K562 (cell line): ENCODE data around the gene CSTPP1. TPM values are rescaled to one million over a fixed set of nuclear protein-coding genes. Genes with fewer than 3 reads are reported as not detected.
A peak's percentile ranks its signal among the peaks of the same experiment; 100 is the strongest.
"Not testable (repeated sequence)": the region's sequence is repeated elsewhere in the genome, so short reads cannot be mapped to it uniquely, and the experiment has no call there.

Experiments used
- ATAC-seq: fragments of 200-7000 bp; cut with Tn5 transposase; 3 replicates; pipeline ENCODE4 v1.9.1; 2020; ENCODE audit warnings: moderate library complexity
- BruUV-seq: library from RNA; stranded (reverse); fragments of 400-500 nt; replicated peaks from 2 replicates; lab custom pipeline; 2021; lab: Mats Ljungman, UMichigan
- CTCF ChIA-PET: fragments of 300-600 bp; formaldehyde crosslinking; extraction: SDS; loops from one replicate; lab custom pipeline; 2021; ENCODE audit warnings: low intra/inter-chr PET ratio; lab: Yijun Ruan, JAX
- POLR2A ChIA-PET: fragments of 300-600, 350-650 bp; sonication (Branson Sonifier 250); formaldehyde crosslinking; extraction: SDS; loops from one replicate; lab custom pipeline; 2021; ENCODE audit warnings: antibody characterized with exemption, inconsistent platforms; lab: Yijun Ruan, JAX
- DNase-seq, 4 experiments: peaks; one replicate each; pipeline versions ENCODE4 v3.0.0 to v3.0.0-alpha.2; 2011 to 2018; ENCODE audit warnings: low spot score in 3 of 4, mixed read lengths in 3 of 4; ENCODE audit errors: extremely low read depth in 1 of 4
- FAIRE-seq: peaks from 2 replicates; lab custom pipeline; 2011; peaks lifted over from hg19 to GRCh38; lab: Jason Lieb, UNC
- H2AFZ ChIP-seq: 2 replicates; pipeline ENCODE4 v1.6.0; 2011; ENCODE audit warnings: low read depth, low read length, control low read depth, inconsistent platforms
- H3K27ac ChIP-seq: fragments of 200-600 bp; 3 replicates; pipeline ENCODE4 v1.8.0; 2011; ENCODE audit warnings: low read depth, mild to moderate bottlenecking, control low read depth, inconsistent platforms, low read length, moderate library complexity, mixed read lengths; ENCODE audit errors: extremely low read depth
- H3K27me3 ChIP-seq, 2 experiments: fragments of 300-600 bp in 1 of 2; 2 replicates in 1 of 2; 3 replicates in 1 of 2; pipeline versions ENCODE4 v1.6.0 to v1.8.0; 2011; ENCODE audit warnings: inconsistent platforms in 2 of 2, low read length in 2 of 2, mild to moderate bottlenecking in 1 of 2, mixed read lengths in 1 of 2, moderate library complexity in 1 of 2; ENCODE audit not compliant: control insufficient read depth in 2 of 2, insufficient read depth in 2 of 2
- H3K36me3 ChIP-seq: fragments of 300-600 bp; 3 replicates; pipeline ENCODE4 v1.8.0; 2011; ENCODE audit warnings: mild to moderate bottlenecking, low read length, inconsistent platforms; ENCODE audit not compliant: control insufficient read depth, insufficient read depth
- H3K4me1 ChIP-seq, 2 experiments: fragments of 200-600 bp in 1 of 2; replicated peaks in 1 of 2; 2 replicates in 1 of 2; 3 replicates in 1 of 2; pipeline versions ENCODE4 v1.5.1 to v1.8.0; 2011; ENCODE audit warnings: inconsistent platforms in 2 of 2, low read length in 2 of 2, mild to moderate bottlenecking in 1 of 2, mixed read lengths in 1 of 2, moderate library complexity in 1 of 2; ENCODE audit not compliant: control insufficient read depth in 2 of 2, insufficient read depth in 2 of 2
- H3K4me2 ChIP-seq: 2 replicates; pipeline ENCODE4 v1.6.1; 2011; ENCODE audit warnings: low read length, control low read depth, inconsistent platforms, mixed read lengths; ENCODE audit not compliant: insufficient read depth
- H3K4me3 ChIP-seq: fragments of 200-600 bp; sonication (generic), shearing (Covaris generic); 2 replicates; pipeline ENCODE4 v1.5.1; 2016; ENCODE audit warnings: control low read depth, inconsistent platforms
- H3K79me2 ChIP-seq: fragments of 200-600 bp; 3 replicates; pipeline ENCODE4 v1.8.0; 2011; ENCODE audit warnings: low read length, inconsistent platforms; ENCODE audit not compliant: control insufficient read depth, insufficient read depth
- H3K9ac ChIP-seq, 2 experiments: 2 replicates each; pipeline versions ENCODE4 v1.6.0 to v1.6.1; 2011; ENCODE audit warnings: low read depth in 2 of 2, low read length in 2 of 2, control low read depth in 1 of 2, inconsistent platforms in 1 of 2, mild to moderate bottlenecking in 1 of 2, mixed read lengths in 1 of 2; ENCODE audit not compliant: insufficient read depth in 1 of 2
- H3K9me1 ChIP-seq: one replicate; pipeline ENCODE4 v1.6.0; 2011; ENCODE audit warnings: inconsistent platforms, mild to moderate bottlenecking, low read length, moderate library complexity; ENCODE audit not compliant: control insufficient read depth, insufficient read depth
- H3K9me3 ChIP-seq: replicated peaks from 2 replicates; pipeline ENCODE4 v1.5.1; 2011; ENCODE audit warnings: low read depth, low read length, inconsistent platforms; ENCODE audit not compliant: control insufficient read depth, insufficient read depth
- H4K20me1 ChIP-seq: replicated peaks from 2 replicates; pipeline ENCODE4 v1.6.1; 2011; ENCODE audit warnings: low read length, inconsistent platforms, mixed read lengths; ENCODE audit not compliant: control insufficient read depth, insufficient read depth
- ATF3 ChIP-seq, 2 experiments: fragments of 450-650 bp in 1 of 2; sonication (generic) in 1 of 2; formaldehyde crosslinking in 1 of 2; IDR thresholded peaks in 1 of 2; conservative IDR thresholded peaks in 1 of 2; 2 replicates each; pipeline versions ENCODE4 v1.6.1 to v1.8.1; 2016 to 2023; ENCODE audit warnings: mild to moderate bottlenecking in 2 of 2, moderate library complexity in 2 of 2, inconsistent platforms in 1 of 2, missing genetic modification reagents in 1 of 2
- CBFA2T2 ChIP-seq: fragments of 450-650 bp; conservative IDR thresholded peaks from 2 replicates; pipeline ENCODE4 v1.6.1; 2017; ENCODE audit warnings: mild to moderate bottlenecking
- ETV6 ChIP-seq, 3 experiments: fragments of 150-350 bp in 1 of 3; sonication (generic) in 1 of 3; formaldehyde crosslinking in 1 of 3; IDR thresholded peaks; 2 replicates each; pipeline versions ENCODE4 v1.6.1 to v1.8.0; 2014 to 2022; ENCODE audit warnings: borderline replicate concordance in 2 of 3, low read depth in 2 of 3, antibody characterized with exemption in 1 of 3, low read length in 1 of 3, mild to moderate bottlenecking in 1 of 3, missing genetic modification reagents in 1 of 3
- EZH2 ChIP-seq: IDR thresholded peaks from 2 replicates; pipeline ENCODE4 v1.6.1; 2012; ENCODE audit warnings: low read depth, mild to moderate bottlenecking, inconsistent platforms, low read length, borderline replicate concordance
- RBM25 ChIP-seq: fragments of 200-400 bp; formaldehyde crosslinking; IDR thresholded peaks from 2 replicates; pipeline ENCODE4 v1.6.1; 2018; ENCODE audit warnings: low read length, low read depth, moderate library complexity; ENCODE audit not compliant: severe bottlenecking
- SNRNP70 ChIP-seq: fragments of 200-400 bp; formaldehyde crosslinking; optimal IDR thresholded peaks from 2 replicates; pipeline ENCODE3; 2017; ENCODE audit warnings: low read depth, low read length
- SOX6 ChIP-seq: fragments of 450-650 bp; IDR thresholded peaks from 2 replicates; pipeline ENCODE4 v1.6.1; 2014; ENCODE audit warnings: mild to moderate bottlenecking
- ZEB2 ChIP-seq: fragments of 450-650 bp; IDR thresholded peaks from 2 replicates; pipeline ENCODE4 v1.6.1; 2016
- ZNF121 ChIP-seq: sonication (generic); formaldehyde crosslinking; conservative IDR thresholded peaks from 2 replicates; pipeline ENCODE4 v1.8.0; 2022; ENCODE audit warnings: missing genetic modification reagents
- WGBS: fragments of 100-300 bp; shearing (Covaris generic); methylation state at CpG from one replicate; pipeline ENCODE4 v1.1.6; 2016; ENCODE audit warnings: low coverage, mixed read lengths; ENCODE audit not compliant: insufficient coverage; ENCODE audit errors: missing lambda C conversion rate; 5-methylcytosine and 5-hydroxymethylcytosine counted together
- in situ Hi-C: fragments of 300-500 bp; cut with MboI; formaldehyde crosslinking; loops from 4 replicates; pipeline ENCODE4 v1.15.0; 2018; ENCODE audit warnings: inconsistent platforms, mixed read lengths
- intact Hi-C: fragments of 100-400 bp; cut with micrococcal nuclease; formaldehyde crosslinking; loops from 2 replicates; pipeline ENCODE4 v1.14.2; 2022
- polyA plus RNA-seq, 8 experiments: library from polyadenylated mRNA; depleted of rRNA in 4 of 8; stranded (reverse) in 5 of 8; unstranded in 3 of 8; fragments of >200 nt; fragmentation: Nextera tagmentation in 2 of 8; fragmentation: Illumina TruSeq in 1 of 8; extraction: Ambion mirVana in 2 of 8; extraction: Trizol in 1 of 8; gene quantifications; 2 replicates each; pipeline versions ENCODE4 v1.2.1 to v1.2.3, GENCODE V29; 2011 to 2014; ENCODE audit warnings: inconsistent platforms in 1 of 8, missing spikeins in 1 of 8
- total RNA-seq, 7 experiments: library from RNA; depleted of rRNA in 6 of 7; stranded (reverse); fragments of >200 nt in 6 of 7; fragmentation: Illumina TruSeq in 2 of 7; extraction: Trizol in 2 of 7; gene quantifications; 2 replicates each; pipeline versions ENCODE4 v1.2.1 to v1.2.3, GENCODE V29; 2011 to 2021; ENCODE audit warnings: low replicate concordance in 1 of 7

CSTPP1 gene
- total and polyA plus RNA-seq, 9 of the 15 experiments (the other 6 are each of a cell fraction or from before 2014, with no cell fraction given): 6.5 to 17.8 (median 9.2) TPM

DNA sequence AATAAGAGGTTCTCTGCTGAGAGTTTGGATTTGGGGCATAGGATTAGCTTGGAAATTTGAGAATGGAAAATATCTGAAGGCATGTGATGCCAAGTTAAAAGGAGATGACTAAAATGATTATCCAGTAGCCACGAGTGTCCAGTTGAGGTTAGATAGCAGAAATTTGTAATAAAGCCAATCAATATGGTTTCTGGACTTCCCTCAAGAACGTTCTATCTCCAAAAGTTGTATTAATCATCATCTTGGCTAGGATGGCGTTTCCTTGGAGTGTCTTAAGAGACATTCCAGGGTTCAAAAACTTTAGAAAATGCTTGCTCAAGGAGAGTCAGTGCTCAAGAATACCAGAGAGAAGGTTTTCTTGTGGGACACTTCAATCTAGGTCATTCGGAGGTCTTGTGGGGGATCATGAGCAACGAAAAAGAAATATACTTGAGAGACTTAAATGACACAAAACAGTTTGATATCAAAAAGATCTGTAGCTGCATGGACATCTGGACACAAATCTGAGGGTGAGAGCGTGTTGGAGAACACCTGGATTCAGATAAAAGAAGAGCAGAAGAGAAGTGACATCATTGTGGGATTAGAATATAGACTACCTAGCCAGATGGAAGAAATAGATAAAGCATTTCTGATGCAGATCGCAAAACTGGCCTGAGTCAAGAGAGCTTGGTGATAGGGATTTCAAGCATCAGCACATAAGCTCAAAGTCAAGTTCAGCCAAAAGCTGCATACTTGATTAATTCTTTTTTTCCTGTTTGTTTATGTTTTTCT, 142.4 kb downstream of the CSTPP1 start (continued):
- peak; percentile 55 for TF ChIP-seq CBFA2T2
- no peak for TF ChIP-seq SNRNP70
- peak; percentile 44; the same call in 1 of the 2 replicates for TF ChIP-seq ATF3 (IDR thresholded peaks at IDR 0.05)
- TF ChIP-seq ATF3 (CRISPR knock-in tag; conservative IDR thresholded peaks at IDR 0.05): no peak
- TF ChIP-seq EZH2: no peak
- TF ChIP-seq ETV6 (IDR thresholded peaks at IDR 0.05; ENCODE audit: borderline replicate concordance in 1 of 2, low read depth in 2 of 2, low read length in 1 of 2): no peak
- TF ChIP-seq ETV6 (CRISPR knock-in tag; IDR thresholded peaks at IDR 0.05; ENCODE audit: borderline replicate concordance): no peak
- 0 out of 2 replicates have a peak, but pooled peaks have one; percentile 34 for TF ChIP-seq SOX6
- 0 out of 2 replicates have a peak, but pooled peaks have one; percentile 45 for TF ChIP-seq ZEB2

DNA sequence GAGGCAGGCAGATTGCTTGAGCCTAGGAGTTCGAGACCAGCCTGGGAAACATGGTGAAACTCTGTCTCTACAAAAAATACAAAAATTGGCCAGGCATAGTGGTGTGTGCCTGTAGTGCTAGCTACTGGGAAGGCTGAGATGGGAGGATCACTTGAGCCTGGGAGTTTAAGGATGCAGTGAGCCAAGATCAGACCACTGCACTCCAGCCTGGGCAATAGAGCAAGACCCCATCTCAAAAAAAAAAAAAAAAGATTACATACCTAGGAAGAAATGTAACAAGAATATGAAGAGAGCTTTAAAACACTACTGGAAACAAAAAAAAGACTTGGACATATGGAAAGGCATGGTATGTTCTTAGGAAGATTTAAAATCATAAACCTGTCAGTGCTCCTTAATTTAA, 144.2 kb downstream of the CSTPP1 start:
- H3K4me3 ChIP-seq, H4K20me1 ChIP-seq, in situ Hi-C loops, DNase-seq, H3K4me2 ChIP-seq, FAIRE-seq, intact Hi-C loops, H3K4me1 ChIP-seq, H3K9ac ChIP-seq, H3K79me2 ChIP-seq, CTCF ChIA-PET, H3K36me3 ChIP-seq, POLR2A ChIA-PET, H3K27me3 ChIP-seq, H2AFZ ChIP-seq, H3K9me1 ChIP-seq, H3K27ac ChIP-seq, H3K9me3 ChIP-seq, ATAC-seq, BruUV-seq: not testable (repeated sequence)
- TF ChIP-seq ZNF121 (CRISPR knock-in tag) (peak; percentile 85), RBM25 (peak; percentile 5)
- WGBS: 100% methylated on average over 1 of the region's 1 CpG
